HG03354 (cell line): ENCODE results near the gene TF.
"Not testable (repeated sequence)": the region's sequence is repeated elsewhere in the genome, so short reads cannot be mapped to it uniquely, and the experiment has no call there.

Source experiments
- ATAC-seq: cut with Tn5 transposase; IDR thresholded peaks from one replicate; pipeline ENCODE4 v1.9.1; 2021; ENCODE audit warnings: mild to moderate bottlenecking; ENCODE audit not compliant: unreplicated experiment, poor library complexity, severe bottlenecking

The TF gene

GRCh38 chr3:133761605-133762484 is 15.7 kb downstream of the TF start:
- ATAC-seq = no peak

- no peak for ATAC-seq
These were observed 16.3 kb downstream of the TF start for GRCh38 chr3:133762539-133762938.

GRCh38 chr3:133763797-133764683 is 17.8 kb downstream of the TF start:
- ATAC-seq = no peak

- no peak for ATAC-seq
These were observed 19.1 kb downstream of the TF start for GRCh38 chr3:133765256-133765655.

GRCh38 chr3:133767607-133768006 is 21.4 kb downstream of the TF start:
- no peak for ATAC-seq

GRCh38 chr3:133769536-133769935 is 23.3 kb downstream of the TF start:
- no peak for ATAC-seq

- ATAC-seq = no peak
These were observed 27.5 kb downstream of the TF start for GRCh38 chr3:133773732-133774131.

GRCh38 chr3:133775309-133775708 is 29.1 kb downstream of the TF start:
- ATAC-seq = no peak

GRCh38 chr3:133775835-133776234 is 29.6 kb downstream of the TF start:
- ATAC-seq = no peak

- ATAC-seq = no peak
These were observed 30.7 kb downstream of the TF start for GRCh38 chr3:133776794-133777438.

GRCh38 chr3:133777807-133778568 is 31.8 kb downstream of the TF start:
- no peak for ATAC-seq

- ATAC-seq = no peak
These were observed 33.5 kb downstream of the TF start for GRCh38 chr3:133779626-133780203.

- not testable (repeated sequence) for ATAC-seq
These were observed 34.6 kb downstream of the TF start for GRCh38 chr3:133780756-133781155.

- no peak for ATAC-seq
These were observed 35.4 kb downstream of the TF start for GRCh38 chr3:133781570-133781969.

- ATAC-seq = no peak
These were observed 36.3 kb downstream of the TF start for GRCh38 chr3:133782454-133782853.

GRCh38 chr3:133783762-133784161 is 37.6 kb downstream of the TF start:
- no peak for ATAC-seq

GRCh38 chr3:133788024-133788423 is 41.8 kb downstream of the TF start:
- no peak for ATAC-seq

GRCh38 chr3:133792171-133792763 is 46.1 kb downstream of the TF start:
- ATAC-seq = no peak
